ENCODE measurements around the gene CCNT1. TPM values are rescaled to one million over a fixed set of nuclear protein-coding genes. Genes with fewer than 3 reads are reported as not detected.
"Not testable (repeated sequence)": the region's sequence is repeated elsewhere in the genome, so short reads cannot be mapped to it uniquely, and the experiment has no call there.

Gene CCNT1
- total and polyA plus RNA-seq, 12 donors = 2.7 to 27.2 (median 22.5) TPM

- Histone ChIP-seq H3K27ac (no peak overlapping the region), H3K36me3 (peaks cover 0 to 100% (median 67%) of the 10 kb centered on the region in 9 donors), H3K9me3 (no peaks in the 10 kb centered on the region), H3K27me3 (no peaks in the 10 kb centered on the region), H3K4me1 (peaks cover 0 to 31% (median 8%) of the 10 kb centered on the region in 9 donors), H3K4me3 (no peak overlapping the region)
- intact Hi-C loops (cut with DNase I) = no loop called here
- ATAC-seq (peak in 2 of 8 donors; percentile 67 to 79), DNase-seq (no peak)
- 81 to 83% methylated on average over 8 of the region's 8 CpGs for WGBS, 2 donors
- no peak for TF ChIP-seq CTCF (IDR thresholded peaks at IDR 0.05)
Measured at GRCh38 chr12:48671231-48671856, 45.2 kb downstream of the CCNT1 start.

- Histone ChIP-seq H3K4me1 (peaks cover 0 to 13% (median 0%) of the 10 kb centered on the region in 9 donors), H3K4me3 (no peak overlapping the region), H3K27me3 (no peaks in the 10 kb centered on the region), H3K9me3 (no peaks in the 10 kb centered on the region), H3K27ac (no peak overlapping the region), H3K36me3 (peaks cover 0 to 100% (median 86%) of the 10 kb centered on the region in 9 donors)
- no peak for TF ChIP-seq CTCF (IDR thresholded peaks at IDR 0.05)
- DNase-seq (no peak), ATAC-seq (no peak)
- 94 to 95% methylated on average over 14 of the region's 14 CpGs for WGBS, 2 donors
- intact Hi-C loops (cut with DNase I) = no loop called here
Measured at GRCh38 chr12:48668996-48669395, 47.5 kb downstream of the CCNT1 start.

- 94 to 95% methylated on average over 4 of the region's 4 CpGs for WGBS, 2 donors
- DNase-seq = no peak
- no peak overlapping the region for H3K27ac ChIP-seq
- H3K4me1 ChIP-seq = no peaks in the 10 kb centered on the region
- TF ChIP-seq CTCF (IDR thresholded peaks at IDR 0.05) = no peak
- H3K4me3 ChIP-seq = no peak overlapping the region
- no peak for ATAC-seq
- peaks cover 0 to 100% (median 82%) of the 10 kb centered on the region in 9 donors for H3K36me3 ChIP-seq
- H3K9me3 ChIP-seq = no peaks in the 10 kb centered on the region
- intact Hi-C loops (cut with DNase I) = no loop called here
- no peaks in the 10 kb centered on the region for H3K27me3 ChIP-seq
Measured at GRCh38 chr12:48659863-48660262, 56.6 kb downstream of the CCNT1 start.

- ATAC-seq (peak in 1 of 8 donors; percentile 16), DNase-seq (no peak)
- intact Hi-C loops (cut with DNase I) = no loop called here
- H3K27ac ChIP-seq = no peak overlapping the region
- no peaks in the 10 kb centered on the region for H3K27me3 ChIP-seq
- no peak overlapping the region for H3K4me3 ChIP-seq
- WGBS, 2 donors = 71 to 79% methylated on average over 4 of the region's 4 CpGs
- no peak for TF ChIP-seq CTCF (IDR thresholded peaks at IDR 0.05)
- H3K36me3 ChIP-seq = peaks cover 0 to 100% (median 39%) of the 10 kb centered on the region in 9 donors
- H3K9me3 ChIP-seq = no peaks in the 10 kb centered on the region
- no peaks in the 10 kb centered on the region for H3K4me1 ChIP-seq
Measured at GRCh38 chr12:48651681-48652080, 64.8 kb downstream of the CCNT1 start.

- ATAC-seq; H3K9me3 ChIP-seq; H3K27ac ChIP-seq; H3K4me3 ChIP-seq; H3K27me3 ChIP-seq; intact Hi-C loops (cut with DNase I); DNase-seq; H3K4me1 ChIP-seq: not testable (repeated sequence)
- H3K36me3 ChIP-seq = peaks cover 0 to 69% (median 0%) of the 10 kb centered on the region in 9 donors
- 99 to 100% methylated on average over 7 to 8 of the region's 8 CpGs for WGBS, 2 donors
Measured at GRCh38 chr12:48645354-48645753, 71.2 kb downstream of the CCNT1 start.
